HL-60 (cell line): ENCODE measurements around the gene POLR2J3.
"Not testable (repeated sequence)": the region's sequence is repeated elsewhere in the genome, so short reads cannot be mapped to it uniquely, and the experiment has no call there.

ENCODE experiments used
- CTCF ChIP-seq: IDR thresholded peaks from one replicate; pipeline ENCODE4 v1.5.1; 2011; ENCODE audit warnings: low read length, control low read depth, inconsistent platforms; ENCODE audit not compliant: insufficient read depth
- GABPA ChIP-seq: IDR thresholded peaks from 2 replicates; pipeline ENCODE4 v1.6.1; 2012; ENCODE audit warnings: low read depth
- POLR2AphosphoS5 ChIP-seq: IDR thresholded peaks from 2 replicates; pipeline ENCODE4 v1.6.1; 2012; ENCODE audit warnings: low read depth
- REST ChIP-seq: IDR thresholded peaks from 2 replicates; pipeline ENCODE4 v1.6.1; 2012; ENCODE audit warnings: low read depth; ENCODE audit not compliant: insufficient replicate concordance
- SPI1 ChIP-seq: IDR thresholded peaks from 2 replicates; pipeline ENCODE4 v1.6.1; 2012; ENCODE audit warnings: low read depth, mild to moderate bottlenecking, borderline replicate concordance

- TF ChIP-seq POLR2AphosphoS5, GABPA, CTCF, REST, SPI1: not testable (repeated sequence)
Measured at GRCh38 chr7:102524803-102525202, 47.6 kb downstream of the POLR2J3 start.
